ENCODE data around the gene PACS2. TPM values are rescaled to one million over a fixed set of nuclear protein-coding genes. Genes with fewer than 3 reads are reported as not detected.

The PACS2 gene
- polyA plus RNA-seq, 1 donor from 2014 or later, result 3.8 TPM

DNA sequence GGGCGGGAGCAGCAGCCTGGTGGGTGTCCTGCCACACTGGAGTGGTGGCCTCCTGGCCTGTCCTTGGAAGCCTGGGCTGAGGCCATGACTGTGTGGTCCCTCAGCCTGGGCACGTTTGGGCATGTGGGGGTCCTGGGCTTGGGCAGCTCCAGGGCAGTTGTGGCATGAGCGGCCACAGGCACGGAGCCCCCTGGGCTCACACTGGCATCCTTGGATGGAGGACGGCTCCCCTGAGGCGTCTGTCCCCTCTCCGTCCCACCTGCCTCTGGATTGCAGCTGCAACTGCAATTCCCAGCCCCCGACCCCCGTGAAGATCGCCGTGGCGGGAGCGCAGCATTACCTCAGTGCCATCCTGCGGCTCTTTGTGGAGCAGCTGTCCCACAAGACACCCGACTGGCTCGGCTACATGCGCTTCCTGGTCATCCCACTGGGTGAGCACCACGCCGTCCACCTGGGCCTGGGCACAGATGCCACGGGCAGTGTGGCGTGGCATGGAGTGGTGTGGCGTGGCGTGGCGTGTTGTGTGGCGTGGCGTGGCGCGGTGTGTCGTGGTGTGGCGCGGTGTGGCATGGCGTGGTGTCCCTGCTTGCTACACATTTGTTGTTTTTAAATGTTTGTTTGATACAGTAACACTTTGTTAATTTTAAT is 68.7 kb downstream of the PACS2 start:
- Mint-ChIP-seq H3K9me3 (no peaks in the 10 kb centered on the region), H3K27me3 (no peaks in the 10 kb centered on the region), H3K4me3 (no peak overlapping the region), H3K36me3 (no peaks in the 10 kb centered on the region), H3K27ac (no peak overlapping the region), H3K4me1 (peaks cover 0 to 1% (median 0%) of the 10 kb centered on the region in 3 donors)

DNA sequence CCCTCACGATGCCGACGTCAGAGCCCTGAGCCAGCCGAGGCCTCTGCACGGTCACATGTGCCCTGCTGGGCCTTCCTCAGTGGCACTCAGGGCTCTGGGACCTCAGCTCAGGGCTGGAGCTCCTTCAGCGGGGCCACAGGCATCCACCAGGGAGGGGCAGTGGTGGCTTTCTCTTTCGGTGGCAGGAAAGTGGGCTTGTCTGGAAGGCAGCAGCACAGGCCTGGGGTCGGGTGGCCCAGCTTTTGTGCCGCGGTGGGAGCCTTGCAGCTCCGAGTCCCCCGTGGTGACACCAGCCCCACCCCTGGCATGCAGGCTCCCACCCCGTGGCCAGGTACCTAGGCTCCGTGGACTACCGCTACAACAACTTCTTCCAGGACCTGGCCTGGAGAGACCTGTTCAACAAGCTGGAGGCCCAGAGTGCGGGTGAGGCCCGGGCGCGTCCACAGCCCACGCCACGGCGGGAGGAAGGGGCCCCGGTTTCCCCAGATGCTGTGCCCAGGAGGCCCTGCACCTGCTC is 69.6 kb downstream of the PACS2 start:
- H3K4me1 Mint-ChIP-seq, result peaks cover 0 to 3% (median 1%) of the 10 kb centered on the region in 3 donors
- H3K27me3 Mint-ChIP-seq, result no peaks in the 10 kb centered on the region
- no peak overlapping the region for H3K27ac Mint-ChIP-seq
- no peaks in the 10 kb centered on the region for H3K36me3 Mint-ChIP-seq
- no peaks in the 10 kb centered on the region for H3K9me3 Mint-ChIP-seq
- H3K4me3 Mint-ChIP-seq, result no peak overlapping the region

DNA sequence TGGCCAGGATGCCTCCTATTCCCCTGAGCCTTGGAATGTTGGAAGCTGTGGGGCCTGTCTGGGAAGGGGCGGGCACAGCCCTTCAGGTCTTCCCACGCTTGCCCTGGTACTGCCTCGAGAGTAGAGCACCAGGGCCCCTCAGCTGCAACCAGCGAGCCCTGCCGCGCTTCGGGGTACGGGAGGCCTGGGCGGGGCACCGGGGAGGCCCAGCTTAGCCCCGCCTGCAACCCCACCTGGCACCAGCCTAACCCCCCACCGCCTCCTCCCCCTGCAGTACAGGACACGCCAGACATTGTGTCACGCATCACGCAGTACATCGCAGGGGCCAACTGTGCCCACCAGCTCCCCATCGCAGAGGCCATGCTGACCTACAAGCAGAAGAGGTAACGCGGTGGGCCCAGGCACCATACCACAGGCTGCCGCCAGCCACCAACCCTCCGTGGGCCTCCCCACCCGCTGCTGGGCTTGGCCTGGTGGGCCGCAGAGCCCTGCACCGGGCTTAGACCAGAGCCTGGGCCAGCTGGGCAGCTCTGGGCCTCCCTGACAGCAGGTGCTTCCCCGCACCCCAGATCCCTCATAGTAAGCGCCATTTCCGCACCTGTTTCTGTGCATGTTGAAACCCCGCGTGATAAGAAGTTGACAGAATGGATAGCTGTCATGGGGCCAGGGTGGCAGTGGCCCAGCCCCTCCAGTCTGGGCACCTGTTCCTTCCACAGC is 70.2 kb downstream of the PACS2 start:
- H3K4me3 Mint-ChIP-seq, result no peak overlapping the region
- H3K9me3 Mint-ChIP-seq, result no peaks in the 10 kb centered on the region
- H3K27me3 Mint-ChIP-seq, result no peaks in the 10 kb centered on the region
- peaks cover 0 to 3% (median 1%) of the 10 kb centered on the region in 3 donors for H3K4me1 Mint-ChIP-seq
- no peak overlapping the region for H3K27ac Mint-ChIP-seq
- no peaks in the 10 kb centered on the region for H3K36me3 Mint-ChIP-seq

DNA sequence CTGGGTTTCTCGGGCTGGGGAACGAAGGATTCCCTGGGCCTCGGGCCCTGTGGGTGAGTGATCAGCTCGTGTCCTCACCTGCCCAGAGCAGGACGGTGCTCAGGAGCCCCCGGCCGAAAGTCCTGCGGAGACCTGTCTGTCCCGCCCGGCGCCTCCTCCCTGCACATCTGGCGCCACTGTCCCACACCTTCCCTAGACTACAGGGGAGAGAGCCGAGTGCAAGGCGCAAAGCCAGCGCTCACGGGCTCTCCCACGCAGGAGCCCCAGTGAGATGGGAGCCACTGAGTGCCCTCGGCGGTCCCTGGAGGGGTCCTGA is 70.7 kb downstream of the PACS2 start:
- Mint-ChIP-seq H3K36me3 (no peaks in the 10 kb centered on the region), H3K27ac (no peak overlapping the region), H3K4me1 (peaks cover 0 to 5% (median 3%) of the 10 kb centered on the region in 3 donors), H3K27me3 (no peaks in the 10 kb centered on the region), H3K4me3 (no peak overlapping the region), H3K9me3 (no peaks in the 10 kb centered on the region)

DNA sequence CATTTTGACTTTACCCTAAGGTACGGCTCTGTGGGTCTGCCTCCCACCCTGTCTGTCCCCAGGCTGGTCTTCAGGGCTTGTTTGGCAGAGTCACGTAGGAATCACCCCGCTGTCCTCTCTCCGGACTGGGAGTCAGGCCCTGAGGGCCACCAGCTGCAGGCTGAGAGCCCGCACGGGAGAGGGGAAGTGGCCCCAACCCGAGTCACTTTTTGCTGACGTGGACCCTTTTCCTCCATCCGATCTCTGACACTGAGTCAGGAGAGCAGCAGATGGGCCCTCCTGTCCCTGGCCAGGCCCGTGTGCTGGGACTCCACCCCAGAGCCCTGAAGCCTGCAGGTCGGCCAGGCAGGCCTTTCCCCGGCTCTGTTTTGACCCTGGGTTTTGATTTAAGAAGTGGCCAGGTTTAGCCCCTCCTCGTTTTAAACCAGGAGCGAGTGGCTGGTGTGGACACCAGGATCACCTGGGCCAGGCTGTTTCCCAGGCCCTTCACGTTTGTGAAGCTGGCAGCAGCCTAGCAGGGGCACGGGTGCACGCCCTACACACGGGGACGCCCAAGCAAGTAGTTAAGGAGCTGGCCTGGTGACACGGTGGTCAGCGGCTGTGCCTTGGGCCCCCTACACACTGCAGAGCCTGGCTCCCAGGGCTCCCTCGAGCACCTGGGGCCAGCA is 71.3 kb downstream of the PACS2 start:
- no peak overlapping the region for H3K27ac Mint-ChIP-seq
- no peaks in the 10 kb centered on the region for H3K9me3 Mint-ChIP-seq
- no peak overlapping the region for H3K4me3 Mint-ChIP-seq
- H3K27me3 Mint-ChIP-seq, result no peaks in the 10 kb centered on the region
- no peaks in the 10 kb centered on the region for H3K36me3 Mint-ChIP-seq
- H3K4me1 Mint-ChIP-seq, result peaks cover 0 to 9% (median 3%) of the 10 kb centered on the region in 3 donors

DNA sequence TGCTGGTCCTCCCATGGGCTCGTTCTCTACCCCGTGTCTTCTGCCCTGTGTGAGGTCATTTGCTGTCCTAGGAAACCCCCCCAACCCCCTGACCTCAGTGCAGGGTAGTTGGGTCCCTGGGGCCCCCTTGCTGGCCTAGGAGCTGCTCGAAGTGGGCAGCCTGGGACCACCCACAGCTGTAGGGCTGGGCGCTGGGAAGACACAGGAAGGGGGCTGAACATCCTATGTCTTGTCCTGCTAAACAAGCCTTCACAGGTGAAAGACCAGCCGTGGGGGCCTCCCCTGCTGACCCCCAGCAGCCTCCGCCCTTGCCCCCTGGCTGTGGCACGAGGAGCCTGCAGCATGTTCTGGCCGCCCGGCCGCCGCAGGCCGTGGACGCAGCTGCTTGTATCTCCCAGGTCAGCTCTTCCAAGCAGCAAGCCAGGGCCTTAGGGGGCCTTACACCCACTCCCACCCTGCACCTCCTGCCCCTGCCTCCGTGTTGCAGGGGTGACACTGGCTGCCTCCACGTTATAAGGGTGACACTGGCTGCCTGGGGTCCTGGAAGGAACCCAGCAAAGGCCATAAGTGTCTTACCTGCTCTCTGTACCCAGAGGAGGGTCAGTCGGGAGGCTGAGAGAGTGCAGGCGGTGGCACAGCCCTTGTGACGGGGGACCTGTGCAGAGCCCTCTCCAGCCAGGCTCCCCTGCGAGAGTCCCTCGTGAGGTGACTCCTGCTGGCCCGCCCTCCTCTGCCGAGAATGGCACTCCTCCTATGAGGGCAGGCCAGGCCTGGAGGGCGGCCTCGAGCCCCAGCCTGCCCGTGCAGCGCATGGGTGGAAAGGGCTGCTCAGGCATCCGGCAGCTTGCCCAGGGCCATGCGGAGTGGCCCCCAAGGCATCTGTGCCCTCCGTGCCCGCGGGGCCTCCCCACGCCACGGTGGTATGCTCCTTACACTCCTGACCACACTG is 72.3 kb downstream of the PACS2 start:
- Mint-ChIP-seq H3K27ac (no peak overlapping the region), H3K9me3 (no peaks in the 10 kb centered on the region)

DNA sequence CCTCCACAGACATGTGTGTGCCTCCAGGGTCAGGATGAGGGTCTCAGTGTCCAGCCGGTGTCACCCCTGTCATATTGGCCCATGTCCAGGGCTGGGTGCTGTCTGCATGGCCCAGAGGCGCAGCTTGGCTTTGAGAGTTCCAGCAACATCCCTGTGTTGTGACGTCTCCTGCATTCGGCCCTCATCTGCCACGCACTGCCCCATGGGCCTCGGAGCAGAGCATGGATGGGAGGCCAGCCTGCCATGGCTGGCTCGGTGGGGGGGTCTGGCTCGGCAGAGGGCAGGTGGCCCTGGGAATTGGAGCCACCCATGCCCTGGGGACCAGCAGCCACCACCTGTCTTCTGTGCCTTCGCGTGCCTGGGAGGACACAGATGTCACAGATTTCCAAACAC is 73.0 kb downstream of the PACS2 start:
- no peak overlapping the region for H3K4me3 Mint-ChIP-seq
- no peaks in the 10 kb centered on the region for H3K9me3 Mint-ChIP-seq
- H3K27me3 Mint-ChIP-seq, result no peaks in the 10 kb centered on the region
- peaks cover 0 to 9% (median 5%) of the 10 kb centered on the region in 3 donors for H3K4me1 Mint-ChIP-seq
- H3K36me3 Mint-ChIP-seq, result no peaks in the 10 kb centered on the region
- no peak overlapping the region for H3K27ac Mint-ChIP-seq

More for the DNA sequence above, 72.3 kb downstream of the PACS2 start:
- Mint-ChIP-seq H3K4me3 (no peak overlapping the region), H3K27me3 (no peaks in the 10 kb centered on the region), H3K4me1 (peaks cover 0 to 9% (median 5%) of the 10 kb centered on the region in 3 donors), H3K36me3 (no peaks in the 10 kb centered on the region)

DNA sequence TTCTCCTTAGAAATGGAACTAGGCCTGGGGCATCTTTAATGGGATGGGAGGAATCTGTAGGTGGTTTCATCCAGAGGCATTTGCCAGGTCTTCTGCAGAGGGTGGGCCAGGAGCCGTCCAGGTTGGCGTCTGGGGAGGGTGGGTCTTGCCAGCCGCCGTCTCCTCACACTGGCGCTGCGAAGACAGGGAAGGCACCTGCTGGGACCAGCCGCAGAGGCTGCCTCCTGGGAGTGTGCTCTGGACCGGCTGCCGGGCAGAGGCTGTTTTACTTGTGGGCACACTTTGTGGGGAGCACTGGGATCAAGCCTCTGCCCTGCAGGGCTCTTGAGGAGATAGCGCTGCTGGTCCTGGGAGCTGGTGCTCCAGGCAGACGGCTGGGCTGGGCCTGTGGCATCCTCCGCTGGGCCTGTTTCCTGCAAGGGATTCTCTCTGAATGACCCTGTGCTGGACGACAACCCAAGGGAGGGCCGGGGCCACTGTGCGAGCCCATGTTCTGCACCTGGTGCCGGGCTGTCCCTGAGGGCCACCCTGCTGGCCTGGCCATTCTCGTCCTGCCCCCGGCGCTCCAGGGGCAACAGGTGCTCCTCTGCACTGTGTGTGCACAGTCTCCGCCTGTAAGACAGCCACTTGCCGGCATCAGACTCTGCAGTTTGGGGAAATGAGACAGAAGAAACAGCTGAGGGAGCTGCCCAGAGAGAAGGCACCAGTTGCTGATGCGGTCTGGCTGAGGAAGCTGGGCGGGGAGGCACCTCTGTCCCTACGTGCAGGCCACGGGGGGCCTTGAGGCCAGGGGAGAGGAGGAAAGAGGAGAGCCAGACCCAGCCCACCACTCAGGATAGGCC is 73.8 kb downstream of the PACS2 start:
- H3K4me3 Mint-ChIP-seq, result peak overlapping the region in 1 of 4 donors; percentile 63
- no peaks in the 10 kb centered on the region for H3K36me3 Mint-ChIP-seq
- no peaks in the 10 kb centered on the region for H3K27me3 Mint-ChIP-seq
- peaks cover 0 to 9% (median 5%) of the 10 kb centered on the region in 3 donors for H3K4me1 Mint-ChIP-seq
- H3K27ac Mint-ChIP-seq, result no peak overlapping the region
- no peaks in the 10 kb centered on the region for H3K9me3 Mint-ChIP-seq

DNA sequence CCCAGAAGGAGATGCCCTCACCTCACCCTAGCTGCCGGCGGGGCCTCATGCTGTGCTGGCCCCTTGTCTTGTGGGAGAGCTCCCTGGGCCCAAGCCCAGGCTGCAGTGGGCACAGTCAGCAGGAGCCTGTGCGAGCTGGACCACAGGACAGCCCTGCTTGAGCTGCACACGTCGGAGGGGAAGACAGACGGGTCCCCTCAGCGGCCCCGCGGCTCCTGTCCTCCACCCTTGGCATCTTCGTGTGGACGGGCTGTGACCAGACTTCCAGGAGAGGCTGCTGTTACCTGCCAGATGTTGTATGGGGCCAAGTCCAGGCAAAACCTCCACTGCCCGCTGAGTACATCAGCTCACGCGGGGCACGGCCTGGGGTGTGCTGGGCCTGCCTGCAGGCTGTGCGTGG is 74.4 kb downstream of the PACS2 start:
- H3K4me1 Mint-ChIP-seq, result peaks cover 0 to 9% (median 5%) of the 10 kb centered on the region in 3 donors
- no peaks in the 10 kb centered on the region for H3K27me3 Mint-ChIP-seq
- H3K4me3 Mint-ChIP-seq, result no peak overlapping the region
- no peaks in the 10 kb centered on the region for H3K9me3 Mint-ChIP-seq
- no peaks in the 10 kb centered on the region for H3K36me3 Mint-ChIP-seq
- no peak overlapping the region for H3K27ac Mint-ChIP-seq

DNA sequence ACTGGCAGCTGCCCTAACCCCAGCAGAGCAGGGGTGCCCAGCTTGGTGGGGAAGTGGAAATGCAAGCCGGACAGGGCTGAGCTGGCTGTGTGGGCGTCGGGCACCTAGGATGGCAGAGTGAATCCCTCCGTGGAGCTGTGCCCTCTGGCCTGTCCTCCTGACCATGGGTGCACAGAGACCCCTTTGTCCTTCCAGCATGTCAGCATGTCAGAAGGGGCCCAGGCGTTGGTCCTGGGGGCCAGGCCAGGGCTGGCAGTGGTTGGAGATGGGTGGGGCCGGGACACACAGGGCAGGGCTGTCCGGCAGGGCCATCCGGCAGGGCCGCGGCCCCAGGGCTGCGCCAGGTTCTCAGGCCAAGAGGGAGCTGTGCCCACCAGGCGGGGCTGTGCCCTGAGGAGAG is 75.0 kb downstream of the PACS2 start:
- H3K27ac Mint-ChIP-seq, result no peak overlapping the region
- no peak overlapping the region for H3K4me3 Mint-ChIP-seq
- H3K36me3 Mint-ChIP-seq, result no peaks in the 10 kb centered on the region
- no peaks in the 10 kb centered on the region for H3K9me3 Mint-ChIP-seq
- no peaks in the 10 kb centered on the region for H3K27me3 Mint-ChIP-seq
- peaks cover 0 to 9% (median 5%) of the 10 kb centered on the region in 3 donors for H3K4me1 Mint-ChIP-seq

DNA sequence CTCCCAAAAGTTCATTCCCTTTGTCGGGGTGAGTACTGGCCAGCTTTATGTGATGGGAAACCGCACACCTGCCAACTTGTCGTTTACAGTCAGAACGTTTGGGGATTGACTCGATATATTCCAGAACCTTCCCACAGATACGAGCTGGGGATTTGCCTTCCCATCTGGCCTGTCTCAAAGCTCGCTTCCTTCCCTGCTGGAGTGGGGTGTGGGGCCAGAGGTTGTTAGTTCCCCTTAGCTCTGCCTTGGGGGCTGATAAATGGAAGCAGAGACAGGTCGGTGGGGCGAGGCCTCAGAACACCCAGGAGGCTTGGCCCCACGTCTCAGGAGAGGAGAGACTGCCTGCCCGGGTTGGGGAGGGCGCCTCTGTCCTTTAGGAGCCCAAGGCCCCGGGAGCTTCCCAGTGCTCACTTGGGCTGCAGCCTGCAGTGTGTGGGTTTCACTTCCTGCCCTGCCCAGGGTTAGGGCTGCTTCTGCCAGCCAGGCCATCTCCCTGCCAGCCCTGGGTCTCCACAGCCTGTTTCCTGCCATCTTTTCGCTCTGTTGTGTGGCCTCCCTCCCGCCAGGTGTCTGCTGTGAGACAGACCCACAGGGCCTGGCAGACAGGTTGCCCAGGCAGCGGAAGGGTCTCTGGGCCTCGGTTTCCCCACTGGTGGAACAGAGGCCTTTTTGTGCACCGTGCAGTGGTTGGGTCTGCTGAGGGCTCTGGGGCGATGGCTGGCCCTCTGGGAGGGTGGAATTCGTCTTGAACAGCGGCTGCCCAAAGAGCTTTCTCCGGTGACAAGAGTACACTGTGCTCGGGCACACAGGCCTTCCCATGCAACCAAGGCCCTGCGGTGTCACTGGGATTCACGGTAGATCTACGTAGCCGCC is 75.7 kb downstream of the PACS2 start:
- H3K36me3 Mint-ChIP-seq, result no peaks in the 10 kb centered on the region
- H3K9me3 Mint-ChIP-seq, result no peaks in the 10 kb centered on the region
- peak overlapping the region in 2 of 3 donors; percentile 7 to 63 for H3K27ac Mint-ChIP-seq
- peaks cover 0 to 9% (median 5%) of the 10 kb centered on the region in 3 donors for H3K4me1 Mint-ChIP-seq
- H3K27me3 Mint-ChIP-seq, result no peaks in the 10 kb centered on the region
- peak overlapping the region in 2 of 4 donors; percentile 33 to 70 for H3K4me3 Mint-ChIP-seq

DNA sequence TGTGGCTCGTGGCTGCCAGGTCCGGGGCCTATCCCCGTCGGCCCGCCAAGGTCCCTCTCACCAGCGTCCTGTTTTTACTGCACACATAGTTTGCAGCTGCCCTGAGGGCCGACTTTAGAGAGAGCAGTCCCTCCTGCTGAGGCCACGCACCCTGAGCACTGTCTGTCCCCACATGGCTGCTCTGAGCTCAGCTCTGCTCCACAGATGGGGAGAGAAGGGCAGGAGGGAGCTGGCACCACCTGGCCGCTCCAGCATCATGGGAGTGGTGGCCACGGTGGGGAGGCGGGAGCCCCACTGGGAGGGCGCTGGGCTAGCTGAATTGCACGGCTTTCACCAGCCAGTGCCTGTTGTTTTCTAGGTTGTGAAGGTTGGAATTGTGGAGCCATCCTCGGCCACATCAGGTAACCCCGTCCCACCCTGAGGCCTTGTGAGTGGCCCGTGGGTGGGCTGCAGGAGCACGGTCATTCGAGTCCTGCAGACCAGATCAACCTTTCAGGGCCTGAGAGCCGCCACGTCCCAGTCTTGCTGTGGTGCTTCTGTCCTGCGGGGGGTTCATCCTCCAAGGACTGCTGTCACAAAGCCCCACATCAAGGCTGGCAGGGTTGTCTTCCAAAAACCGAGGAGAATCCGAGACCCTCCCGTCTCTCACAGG is 76.4 kb downstream of the PACS2 start:
- H3K4me3 Mint-ChIP-seq, result no peak overlapping the region
- H3K9me3 Mint-ChIP-seq, result no peaks in the 10 kb centered on the region
- H3K27ac Mint-ChIP-seq, result no peak overlapping the region

DNA sequence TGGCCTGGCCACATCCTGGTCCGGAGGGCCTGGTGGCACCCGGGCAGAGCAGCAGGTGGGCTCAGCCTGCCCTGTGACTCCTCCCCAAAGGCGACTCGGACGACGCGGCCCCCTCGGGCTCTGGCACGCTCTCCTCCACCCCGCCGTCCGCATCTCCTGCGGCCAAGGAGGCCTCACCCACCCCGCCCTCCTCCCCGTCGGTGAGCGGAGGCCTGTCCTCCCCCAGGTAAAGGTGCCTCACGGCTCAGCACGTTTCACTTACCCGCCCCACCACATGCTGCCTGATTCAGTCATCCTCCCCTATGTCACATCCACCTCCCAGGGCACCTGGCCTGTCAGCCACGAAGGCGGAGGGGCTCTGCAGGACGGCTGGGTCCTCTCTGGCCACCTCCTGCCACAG is 77.0 kb downstream of the PACS2 start:
- Mint-ChIP-seq H3K9me3 (no peaks in the 10 kb centered on the region), H3K4me3 (no peak overlapping the region), H3K4me1 (peaks cover 0 to 9% (median 5%) of the 10 kb centered on the region in 3 donors), H3K36me3 (no peaks in the 10 kb centered on the region), H3K27ac (peak overlapping the region in 1 of 3 donors; percentile 96), H3K27me3 (no peaks in the 10 kb centered on the region)

More for the DNA sequence above, 76.4 kb downstream of the PACS2 start:
- H3K4me1 Mint-ChIP-seq, result peaks cover 0 to 9% (median 5%) of the 10 kb centered on the region in 3 donors
- H3K27me3 Mint-ChIP-seq, result no peaks in the 10 kb centered on the region
- no peaks in the 10 kb centered on the region for H3K36me3 Mint-ChIP-seq

All from IgD-negative memory B cell (primary cell).